Mesenteric fat pad (tissue), 1 donor: ENCODE measurements around the gene EFCAB9. TPM values are rescaled to one million over a fixed set of nuclear protein-coding genes. Genes with fewer than 3 reads are reported as not detected.

Experiments
- DNase-seq: peaks from one replicate; pipeline ENCODE4 v3.0.0-alpha.2; 2020; ENCODE audit warnings: low spot score
- total RNA-seq: library from RNA; stranded (reverse); fragmentation: NEBNext Ultra II Directional; extraction: Animal tissue kit (Norgen Biotek cat#: 25700); gene quantifications from one replicate; pipeline ENCODE4 v1.2.1, GENCODE V29; 2021
- donor health status: DM: yes; HTN: yes; CAD: no.

The EFCAB9 gene
- total RNA-seq, 1 donor from 2014 or later = not detected

DNA sequence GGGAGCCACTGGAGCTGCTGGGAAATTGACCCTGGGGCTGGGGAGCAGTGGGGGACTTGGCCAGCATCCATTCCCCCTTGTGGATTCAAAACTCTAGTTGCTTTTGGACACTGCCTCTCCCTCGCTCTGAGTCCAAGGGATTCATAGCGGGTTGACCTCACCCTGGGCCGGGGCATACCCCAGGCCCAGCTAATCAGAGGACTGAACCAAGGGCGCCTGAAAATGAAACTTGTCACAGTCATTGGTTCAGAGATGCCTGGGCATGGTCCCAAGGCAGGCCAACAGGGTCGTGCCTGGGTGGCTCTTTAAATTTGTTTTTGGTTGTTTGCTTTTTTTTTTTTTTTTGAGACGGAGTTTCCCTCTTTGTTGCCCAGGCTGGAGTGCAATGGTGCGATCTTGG lies 28.5 kb upstream of the EFCAB9 start:
- no peak for DNase-seq

DNA sequence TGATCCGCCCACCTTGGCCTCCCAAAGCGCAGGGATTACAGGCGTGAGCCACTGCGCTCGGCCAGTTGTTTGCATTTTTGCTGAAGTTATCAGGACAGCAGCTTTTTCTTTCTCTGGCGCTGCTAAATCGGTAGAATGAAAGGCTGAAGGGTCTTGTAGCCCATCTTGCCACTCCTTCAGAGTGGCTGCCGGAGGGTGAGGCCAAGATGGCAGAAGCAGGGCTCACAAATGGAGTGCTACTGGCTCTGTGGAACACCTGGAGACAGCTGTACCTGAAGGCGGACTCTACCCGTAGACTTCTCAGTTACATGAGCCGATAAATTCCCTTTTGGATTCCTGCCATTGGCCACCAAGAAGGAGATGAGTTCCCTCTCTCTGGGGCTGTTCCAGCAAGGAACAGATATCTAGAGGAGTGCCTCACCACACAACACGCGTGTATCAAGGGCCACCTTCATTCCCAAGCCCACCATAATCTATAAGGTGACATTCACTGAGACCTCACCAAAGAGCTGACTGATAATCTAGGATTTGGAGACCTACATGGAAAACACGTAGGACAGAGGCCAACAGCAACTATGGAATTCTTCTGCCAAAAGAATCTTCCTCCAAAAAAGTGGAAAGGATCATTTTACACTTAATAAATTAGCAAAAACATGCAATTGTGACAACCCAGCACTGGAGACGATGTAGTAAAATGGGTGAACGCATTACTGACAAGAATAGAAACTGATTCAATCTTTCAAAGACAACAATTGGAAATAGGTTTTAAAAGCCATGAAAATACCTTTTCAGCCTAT lies 27.7 kb upstream of the EFCAB9 start:
- DNase-seq = no peak

DNA sequence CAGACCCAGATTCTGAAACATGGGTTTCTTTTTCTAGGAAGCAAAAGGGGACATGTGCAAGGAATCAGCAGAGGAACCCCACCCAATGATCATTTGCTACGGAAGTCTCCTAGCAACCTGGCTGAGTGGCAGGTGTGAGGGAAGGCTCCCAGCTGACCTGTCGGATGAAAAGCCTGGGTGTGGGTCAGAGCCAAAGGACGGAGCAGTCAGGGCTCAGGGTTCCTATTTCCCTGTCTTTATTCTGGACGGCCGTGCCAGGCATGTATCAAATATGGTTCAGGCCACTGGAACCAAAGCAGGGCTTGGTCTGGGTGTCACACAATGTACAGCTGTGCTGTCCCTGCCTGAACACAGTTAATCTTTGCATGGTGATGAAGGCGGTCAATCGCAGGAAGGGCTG lies 26.1 kb upstream of the EFCAB9 start:
- DNase-seq = no peak

DNA sequence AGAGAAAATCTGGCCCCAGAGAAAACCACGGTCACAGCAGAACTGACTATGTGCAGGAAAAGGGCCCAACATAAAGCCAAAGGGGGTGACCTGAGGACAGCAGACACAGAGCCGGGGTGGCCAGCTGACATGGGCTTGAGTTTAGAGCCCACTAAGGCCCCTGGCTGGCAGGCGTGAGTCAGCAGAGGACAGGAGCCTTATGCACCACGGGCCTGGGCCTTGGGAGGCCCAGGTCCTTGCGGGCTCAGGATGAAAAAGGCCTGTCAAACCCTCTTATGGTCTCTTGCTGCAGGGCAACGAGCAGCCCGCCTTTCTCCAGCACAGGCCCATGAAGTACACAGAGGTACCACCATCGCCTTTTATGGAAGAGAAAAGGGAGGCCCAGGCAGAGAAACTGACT lies 25.7 kb upstream of the EFCAB9 start:
- no peak for DNase-seq

DNA sequence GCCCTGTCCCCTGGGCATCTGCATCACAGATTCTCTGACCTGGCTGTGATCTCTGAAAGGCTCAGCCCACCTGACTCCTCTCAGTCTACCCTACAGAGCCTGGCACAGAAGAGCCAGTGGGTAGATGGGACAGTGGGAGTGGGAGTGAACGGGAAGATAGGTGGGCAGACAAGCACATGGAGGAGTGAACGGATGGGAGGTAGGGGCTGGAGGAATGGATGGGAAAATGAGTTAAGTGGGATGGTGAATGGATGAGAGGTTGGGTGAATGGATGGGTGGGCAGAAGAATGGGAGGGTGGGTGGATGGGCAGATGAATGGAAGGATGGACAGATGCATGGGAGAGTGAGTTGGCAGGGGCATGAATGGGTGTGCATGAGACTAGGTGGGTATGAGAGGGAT lies 24.8 kb upstream of the EFCAB9 start:
- DNase-seq = no peak

DNA sequence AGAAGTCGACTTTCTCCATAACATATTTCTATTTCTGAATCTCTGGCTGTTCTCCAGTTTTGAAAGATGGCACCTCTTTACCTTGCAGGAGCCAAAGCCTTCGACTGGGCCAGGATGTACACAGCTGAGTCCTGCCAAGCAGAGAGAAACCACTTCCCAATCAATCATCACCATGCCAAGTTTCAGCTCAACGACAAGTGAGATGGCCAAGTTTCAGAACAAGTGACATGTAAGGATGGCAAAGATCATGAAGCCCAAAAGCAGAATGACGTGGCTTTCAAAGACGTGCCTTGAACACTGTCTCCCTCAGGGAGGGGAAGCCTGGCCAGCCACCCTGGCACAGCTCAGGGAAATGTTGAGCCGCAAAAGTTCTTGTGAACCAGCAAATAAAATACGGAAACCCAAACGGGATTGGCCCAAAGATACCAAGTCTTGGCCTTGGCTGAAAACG lies 23.7 kb upstream of the EFCAB9 start:
- no peak for DNase-seq

DNA sequence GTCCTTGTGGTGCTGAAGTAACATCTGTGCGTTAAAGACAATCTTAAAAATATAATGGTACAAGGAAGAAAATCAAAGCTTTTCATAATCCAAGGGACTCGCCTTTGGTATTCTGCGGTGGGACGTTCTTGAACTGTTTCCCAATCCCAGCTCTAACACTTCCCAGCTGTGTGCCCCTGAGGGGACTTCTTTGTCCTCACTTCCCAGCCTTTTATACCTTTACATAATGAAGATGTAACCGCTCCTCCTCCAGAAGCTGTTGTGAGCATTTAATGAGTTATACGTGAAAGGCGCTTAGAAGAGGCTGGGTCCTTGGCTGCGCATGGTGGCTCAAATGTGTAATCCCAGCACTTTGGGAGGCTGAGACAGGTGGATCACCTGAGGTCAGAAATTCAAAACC lies 22.9 kb upstream of the EFCAB9 start:
- no peak for DNase-seq

DNA sequence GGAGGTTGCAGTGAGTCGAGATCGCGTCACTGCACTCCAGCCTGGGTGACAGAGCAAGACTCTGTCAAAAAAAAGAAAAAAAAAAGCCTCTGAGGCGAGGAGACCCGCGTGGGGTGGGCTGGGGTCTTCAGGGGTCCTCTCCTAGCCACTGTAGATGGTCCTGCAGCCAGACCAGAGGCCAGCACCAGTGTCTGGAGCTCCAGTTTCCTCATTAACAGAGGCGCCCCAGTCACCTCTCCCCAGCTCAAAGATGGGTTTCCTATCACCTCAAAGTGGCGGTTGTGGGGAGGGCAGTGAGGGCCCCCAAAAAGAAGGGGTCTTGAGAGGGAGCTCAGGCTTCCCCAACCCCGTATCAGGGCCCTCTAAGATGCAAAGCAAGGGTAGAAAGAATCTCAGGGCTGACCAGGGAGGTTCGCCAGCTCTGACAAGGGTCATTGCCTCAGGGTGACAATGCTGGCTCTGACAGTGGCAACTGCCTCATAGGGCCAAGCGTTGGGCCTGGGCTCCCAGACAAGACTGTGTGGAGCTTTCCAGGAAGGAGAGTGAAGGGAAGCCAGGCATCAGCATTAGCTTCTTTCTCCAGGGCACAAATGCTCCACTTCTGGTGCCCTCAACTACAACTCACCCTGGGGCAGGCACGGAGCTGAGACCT lies 20.9 kb upstream of the EFCAB9 start:
- no peak for DNase-seq

DNA sequence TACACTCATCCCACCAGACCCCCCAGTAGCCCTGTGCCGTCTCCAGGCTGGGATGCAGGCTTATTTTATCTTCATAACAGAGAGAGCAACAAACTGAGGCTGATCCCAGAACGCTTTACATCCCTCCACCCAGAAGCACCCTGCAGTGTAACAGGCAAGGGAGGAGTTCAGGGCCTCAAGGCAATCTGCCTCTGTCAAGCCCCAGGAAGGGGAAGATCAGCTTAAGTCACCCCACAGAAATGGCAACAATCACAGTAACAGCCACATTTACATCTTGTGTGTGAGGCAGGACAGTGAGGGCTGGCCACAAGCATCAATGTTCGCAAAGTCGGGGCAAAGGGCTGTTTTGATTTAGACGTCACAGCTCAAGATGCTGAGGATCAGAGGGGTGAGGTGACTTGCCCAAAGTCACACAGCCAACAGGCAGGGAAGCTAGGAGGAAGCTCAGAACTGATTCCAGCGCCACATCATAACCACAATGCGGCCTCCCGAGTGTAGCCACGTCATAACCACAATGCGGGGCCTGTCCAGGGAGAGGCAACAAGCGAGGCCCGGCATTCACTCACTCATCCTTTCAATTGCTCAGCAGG lies 20.3 kb upstream of the EFCAB9 start:
- DNase-seq = no peak

DNA sequence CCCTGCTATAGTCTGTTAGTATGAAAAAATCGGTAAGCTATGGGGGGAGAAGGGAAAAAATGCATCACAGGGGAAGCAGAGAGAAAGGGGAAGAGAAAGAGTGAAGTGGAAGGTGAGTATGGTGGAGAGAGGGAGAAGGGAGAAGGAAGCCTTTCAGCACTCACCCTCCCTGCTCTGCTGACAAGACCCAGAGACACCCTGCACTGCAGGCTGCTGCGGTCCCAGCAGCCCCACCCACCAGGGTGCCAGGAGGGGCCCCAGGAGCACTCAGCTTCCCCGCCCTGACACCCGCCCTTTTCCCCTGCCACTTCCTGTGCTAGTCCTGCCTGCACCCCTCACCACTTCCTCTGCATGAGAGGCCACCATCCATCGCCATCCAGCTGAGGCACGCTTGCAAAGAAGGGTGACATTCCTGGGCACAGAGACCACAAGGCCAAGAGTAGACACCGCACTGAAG lies 18.7 kb upstream of the EFCAB9 start:
- DNase-seq = no peak

DNA sequence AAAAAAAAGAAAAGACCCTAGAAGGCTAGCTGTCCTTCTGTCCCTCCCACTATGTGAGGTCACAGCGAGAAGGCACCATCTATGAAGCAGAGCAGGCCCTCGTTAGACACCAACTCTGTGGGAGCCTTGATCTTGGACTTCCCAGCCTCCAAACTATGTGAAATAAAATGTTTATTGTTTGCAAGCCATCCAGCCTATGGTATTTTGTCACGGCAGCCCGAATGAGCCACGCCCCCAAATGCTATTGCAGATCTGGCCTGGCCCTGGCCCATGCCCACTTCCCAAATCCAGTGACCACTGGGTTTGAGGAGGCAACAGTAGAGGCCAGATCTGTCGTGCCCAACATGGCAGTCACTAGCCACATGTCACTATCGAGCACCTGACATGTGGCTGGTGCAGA lies 16.8 kb upstream of the EFCAB9 start:
- DNase-seq = no peak

DNA sequence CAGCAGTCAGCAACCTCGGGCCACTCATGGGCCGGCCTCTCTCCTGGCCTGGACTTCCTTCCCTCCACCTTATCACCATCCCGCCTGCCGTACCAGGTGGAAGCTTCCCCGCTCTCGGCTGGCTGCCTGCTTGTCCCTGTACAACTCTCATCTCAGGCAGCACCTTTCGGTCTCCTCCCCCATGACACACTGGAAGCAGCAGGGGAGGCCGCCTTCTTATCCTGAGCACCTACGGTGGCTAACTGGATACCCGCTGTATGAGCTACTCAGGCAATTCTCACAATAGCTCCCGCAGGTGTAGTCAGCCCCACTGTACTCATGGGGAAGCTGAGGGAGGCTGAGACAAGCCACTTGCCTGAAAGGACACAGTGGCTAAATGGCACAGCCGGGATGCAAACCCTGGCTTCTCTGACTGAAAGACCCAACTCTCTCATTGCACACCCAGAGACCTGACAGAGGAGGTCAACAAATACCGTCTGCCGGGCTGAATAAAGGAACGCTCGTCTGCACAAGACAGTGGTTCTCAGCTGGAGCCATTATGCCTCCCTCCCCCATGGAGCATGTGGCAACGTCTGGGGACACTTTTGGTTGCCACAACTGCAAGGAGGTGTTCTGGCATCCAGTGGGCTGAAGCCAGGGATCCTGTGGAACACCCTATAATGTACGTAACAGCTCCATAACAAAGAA lies 15.5 kb upstream of the EFCAB9 start:
- no peak for DNase-seq

DNA sequence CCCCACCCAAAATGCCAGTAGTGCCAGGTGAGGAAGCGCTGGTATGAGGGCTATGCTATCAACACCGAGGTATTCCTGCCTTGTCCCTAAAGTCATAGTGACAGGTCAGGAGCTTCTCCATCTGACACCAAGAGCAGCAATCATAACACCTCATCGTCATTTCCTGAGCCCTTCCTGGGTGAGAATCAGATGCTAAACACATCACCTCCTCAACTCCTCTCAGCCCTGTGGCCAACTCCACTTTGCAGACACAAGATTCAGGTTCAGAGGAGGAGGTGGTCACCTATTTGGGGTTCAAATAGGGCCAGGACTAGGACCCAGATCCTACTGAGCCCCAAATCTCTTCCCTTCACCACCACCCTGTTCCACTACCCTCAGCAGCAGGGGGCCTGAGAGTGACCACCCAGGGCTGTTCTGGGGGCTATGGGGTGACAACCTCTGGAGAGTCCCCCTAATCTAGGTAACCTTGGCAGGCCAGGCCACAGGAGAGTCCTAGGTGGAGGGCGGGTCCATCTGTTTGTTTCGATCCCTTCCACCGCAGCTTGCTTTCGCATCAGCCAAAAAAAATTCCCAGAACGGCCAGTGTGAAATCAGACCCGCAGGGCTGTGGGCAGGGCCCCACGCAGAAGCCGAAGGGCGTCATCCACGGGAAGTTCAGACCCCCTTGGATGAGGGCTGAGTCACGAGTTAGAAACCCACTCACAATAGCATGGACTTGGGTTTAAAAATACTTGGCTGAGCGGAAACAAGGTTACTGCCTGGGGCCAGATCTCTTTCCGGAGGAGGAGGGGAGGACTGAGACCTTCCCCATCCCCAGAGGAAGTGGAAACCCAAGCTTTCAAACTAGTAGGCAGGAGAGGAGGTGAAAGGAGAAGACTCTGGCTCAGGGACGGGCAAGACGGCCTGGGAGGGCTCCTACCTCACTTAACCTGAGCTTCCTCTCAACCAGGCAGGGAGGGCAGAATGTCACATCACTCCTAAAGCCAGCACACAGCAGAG lies 14.7 kb upstream of the EFCAB9 start:
- DNase-seq = no peak

DNA sequence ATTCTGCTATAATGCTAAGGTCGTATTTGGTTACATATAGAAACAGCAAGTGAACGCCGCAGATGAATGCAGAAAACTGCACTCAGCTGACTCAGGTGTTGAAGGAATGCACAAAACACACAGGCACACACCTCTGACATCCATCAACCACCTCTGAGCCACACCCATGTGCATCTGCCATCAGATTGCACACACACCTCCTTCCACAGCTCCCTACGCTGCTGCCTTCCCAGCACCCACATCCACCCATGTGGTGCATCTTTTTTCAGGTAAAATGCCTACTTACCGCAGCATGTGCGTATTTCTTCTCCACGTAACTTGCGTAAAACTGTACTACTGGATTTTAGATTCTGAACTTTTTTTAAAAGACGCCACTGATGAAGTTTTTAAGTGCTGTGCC lies 13.0 kb upstream of the EFCAB9 start:
- no peak for DNase-seq

DNA sequence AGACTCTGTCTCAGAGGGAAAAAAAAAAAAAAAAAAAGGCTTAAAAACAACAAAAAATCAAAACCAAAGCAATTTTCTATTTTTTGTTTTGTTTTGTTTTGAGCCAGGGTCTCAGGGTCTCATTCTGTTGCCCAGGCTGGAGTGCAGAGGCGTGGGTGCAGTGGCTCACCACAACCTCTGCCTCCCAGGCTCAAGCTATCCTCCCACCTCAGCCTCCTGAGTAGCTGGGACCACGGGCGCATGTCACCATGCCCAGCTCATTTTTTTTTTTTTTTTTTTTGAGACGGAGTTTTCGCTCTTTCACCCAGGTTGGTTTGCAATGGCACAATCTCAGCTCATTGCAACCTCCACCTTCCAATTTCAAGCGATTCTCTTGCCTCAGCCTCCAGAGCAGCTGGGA lies 11.7 kb upstream of the EFCAB9 start:
- no peak for DNase-seq

DNA sequence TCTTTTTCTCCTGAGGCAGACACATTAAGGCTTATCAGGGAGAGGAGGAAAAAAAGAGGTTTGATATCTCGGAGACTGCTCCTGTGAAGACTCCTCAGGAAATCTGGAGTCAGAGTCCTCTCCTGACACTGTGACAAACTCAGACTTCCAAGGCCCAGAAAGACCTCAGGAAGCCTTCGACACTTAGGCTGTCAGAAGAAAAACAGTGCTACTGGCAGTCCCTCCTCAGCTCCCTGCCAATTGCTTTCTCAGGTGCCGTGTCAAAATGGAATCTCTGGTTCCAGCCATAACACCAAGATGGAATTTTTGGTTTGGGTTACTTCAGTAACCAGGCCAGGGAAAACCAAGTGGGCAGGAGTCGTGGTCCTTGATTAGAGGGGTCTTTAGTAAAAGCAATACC lies 10.1 kb upstream of the EFCAB9 start:
- peak; percentile 45 for DNase-seq

DNA sequence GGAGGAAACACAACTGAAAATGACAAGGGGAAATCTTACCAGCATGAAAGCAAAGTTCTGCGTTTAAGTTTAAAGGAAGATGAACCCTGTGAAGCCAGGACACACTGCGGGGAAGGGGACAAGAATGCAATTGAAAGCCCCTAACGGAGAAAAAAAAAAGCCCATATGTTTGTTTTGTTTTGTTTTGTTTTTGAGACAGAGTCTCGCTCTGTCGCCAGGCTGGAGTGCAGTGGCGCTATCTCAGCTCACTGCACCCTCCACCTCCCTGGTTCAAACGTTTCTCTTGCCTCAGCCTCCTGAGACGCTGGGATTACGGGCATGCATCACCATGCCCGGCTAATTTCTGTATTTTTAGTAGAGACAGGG lies 8.9 kb upstream of the EFCAB9 start:
- peak; percentile 43 for DNase-seq

DNA sequence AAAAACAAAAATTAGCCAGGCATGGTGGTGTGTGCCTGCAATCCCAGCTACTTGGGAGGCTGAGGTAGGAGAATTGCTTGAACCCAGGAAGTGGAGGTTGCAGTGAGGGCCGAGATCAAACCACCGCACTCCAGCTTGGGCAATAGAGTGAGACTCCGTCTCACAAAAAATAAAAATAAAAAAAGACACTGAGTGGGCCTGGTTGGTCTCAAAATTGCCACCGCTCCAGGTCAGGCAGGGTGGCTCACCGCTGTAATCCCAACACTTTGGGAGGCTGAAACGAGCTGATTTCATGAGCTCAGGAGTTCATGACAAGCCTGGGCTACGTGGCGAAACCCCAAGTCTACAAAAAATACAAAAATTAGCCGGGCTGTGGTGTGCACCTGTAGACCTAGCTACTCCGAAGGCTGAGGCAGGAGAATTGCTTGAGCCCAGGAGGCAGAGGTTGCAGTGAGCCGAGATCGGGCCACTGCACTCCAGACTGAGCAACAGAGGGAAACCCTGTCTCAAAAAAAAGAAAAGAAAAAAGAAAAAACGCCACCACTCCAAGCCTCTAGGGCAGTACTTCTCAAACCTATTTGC lies 7.8 kb upstream of the EFCAB9 start:
- peak; percentile 73 for DNase-seq

DNA sequence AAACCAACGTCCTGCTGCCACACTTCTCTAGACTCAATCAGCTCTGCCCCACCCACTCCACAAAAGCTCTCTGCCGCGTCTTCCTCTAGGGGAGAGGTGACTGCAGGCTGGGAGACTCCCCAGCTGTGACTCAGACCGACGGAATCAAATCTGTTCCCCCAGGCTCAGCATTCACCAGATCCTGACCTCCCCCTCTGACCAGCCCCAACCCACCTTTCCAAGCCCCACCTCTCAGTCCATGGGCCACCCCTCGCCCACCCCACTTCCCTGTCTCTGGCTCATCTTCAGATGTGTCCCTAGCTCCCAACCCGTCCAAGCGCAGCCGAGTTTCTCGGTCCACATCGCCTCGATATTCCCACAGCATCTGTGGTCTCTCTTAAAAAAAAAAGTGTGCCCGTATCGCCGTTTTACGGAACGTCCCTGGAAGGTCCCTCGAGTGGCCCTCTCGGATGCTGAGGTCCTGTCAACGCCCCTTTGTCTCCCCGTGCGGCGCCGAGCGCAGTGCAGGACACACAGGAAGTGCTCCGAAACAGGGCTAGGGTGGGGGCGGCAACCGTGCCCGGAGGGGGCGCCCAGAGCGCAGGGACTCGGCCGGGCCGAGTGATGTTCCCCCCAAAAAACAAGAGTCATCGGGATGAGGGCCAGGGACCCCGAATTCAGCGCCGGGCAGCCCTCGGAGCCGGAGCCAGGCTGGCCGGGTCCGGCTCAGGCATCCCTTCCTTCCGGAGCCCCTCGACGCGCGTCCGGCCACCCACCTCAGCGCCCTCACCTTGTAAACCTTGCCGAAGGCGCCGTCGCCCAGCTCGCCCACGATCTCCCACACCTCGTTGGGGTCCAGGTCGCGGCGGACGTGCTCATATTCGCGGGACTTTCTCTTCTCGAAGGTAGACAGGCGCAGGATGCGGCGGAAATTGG lies 6.6 kb upstream of the EFCAB9 start:
- peak; percentile 90 for DNase-seq
